HG03280 (cell line): ENCODE measurements around the gene DLX5.

ENCODE experiments used
- ATAC-seq: cut with Tn5 transposase; IDR thresholded peaks from one replicate; pipeline ENCODE4 v1.9.1; 2021; ENCODE audit warnings: mild to moderate bottlenecking, moderate library complexity; ENCODE audit not compliant: unreplicated experiment

The DLX5 gene

GRCh38 chr7:97018791-97019531 is 5.7 kb downstream of the DLX5 start:
- no peak for ATAC-seq

- no peak for ATAC-seq
Measured at GRCh38 chr7:97018126-97018601, 6.5 kb downstream of the DLX5 start.

- no peak for ATAC-seq
Measured at GRCh38 chr7:97017192-97018125, 7.2 kb downstream of the DLX5 start.

GRCh38 chr7:97016381-97017191 is 8.0 kb downstream of the DLX5 start:
- ATAC-seq, result no peak

DNA sequence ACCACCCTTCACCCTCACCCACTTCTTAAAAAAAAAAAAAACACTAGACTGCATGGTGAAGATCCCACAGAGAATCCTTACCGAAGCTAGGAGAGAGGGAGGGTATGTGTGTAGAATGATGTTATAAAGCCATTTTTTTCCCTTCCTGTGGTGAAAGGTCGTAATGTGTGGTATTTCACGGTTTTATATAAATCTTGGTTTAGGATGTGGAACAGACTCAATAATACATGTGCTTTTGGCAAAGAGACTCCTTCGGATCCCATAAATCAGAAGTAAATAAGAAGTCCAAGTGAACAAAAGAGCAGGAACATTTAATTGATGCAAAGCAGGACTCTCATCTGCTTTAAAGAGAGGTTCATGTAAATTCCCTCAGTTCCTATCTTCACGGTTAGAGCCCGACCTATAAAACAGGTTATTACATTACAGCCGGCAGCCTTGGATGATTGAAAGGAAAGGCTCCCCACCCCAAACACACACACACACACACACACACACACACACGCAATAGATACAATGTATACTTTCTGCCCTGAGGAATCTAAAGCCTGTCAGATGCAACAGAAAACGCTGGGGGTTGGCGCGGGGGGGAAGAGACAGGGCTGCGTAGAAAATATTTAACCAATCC is 8.8 kb downstream of the DLX5 start:
- ATAC-seq, result no peak

- no peak for ATAC-seq
Measured at GRCh38 chr7:97015279-97015678, 9.4 kb downstream of the DLX5 start.

- no peak for ATAC-seq
Measured at GRCh38 chr7:97014145-97014750, 10.4 kb downstream of the DLX5 start.

- no peak for ATAC-seq
Measured at GRCh38 chr7:97013845-97014134, 10.8 kb downstream of the DLX5 start.

GRCh38 chr7:97013134-97013844 is 11.3 kb downstream of the DLX5 start:
- ATAC-seq, result no peak

DNA sequence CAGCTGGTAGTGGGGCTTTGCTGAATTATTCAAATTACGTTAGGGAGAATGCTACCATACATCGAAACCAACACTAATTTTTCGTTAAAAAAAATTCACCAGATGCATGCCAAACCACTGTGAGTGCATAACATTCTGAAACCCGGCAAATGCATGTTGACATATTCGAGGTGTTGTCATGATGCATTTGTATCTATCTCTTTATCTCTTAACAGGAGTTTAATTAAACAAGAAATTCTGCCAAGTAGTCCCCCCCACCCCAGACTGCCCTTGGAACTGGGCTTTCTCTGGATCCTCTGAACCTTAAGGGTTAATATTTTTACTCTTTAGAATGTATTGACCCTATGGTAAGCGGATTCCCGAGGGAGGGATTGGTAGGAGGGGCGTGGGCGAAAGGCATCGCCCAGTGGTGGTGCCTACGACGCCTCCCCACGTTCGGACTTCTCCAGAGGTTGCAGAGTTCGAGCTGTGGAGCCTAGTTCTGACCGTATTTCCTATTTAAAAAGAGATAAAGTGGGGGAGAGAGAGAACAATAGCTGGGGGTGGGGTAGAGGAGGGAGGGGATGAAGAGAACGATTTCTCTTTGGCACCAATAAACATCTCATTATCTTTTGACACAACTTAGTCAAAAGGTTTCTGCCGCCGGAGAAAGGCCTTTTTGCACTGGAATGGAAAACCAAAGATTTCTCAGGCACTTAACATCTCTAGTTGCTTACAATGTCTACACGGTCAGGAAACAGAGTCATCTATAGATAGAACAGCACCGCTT is 12.1 kb downstream of the DLX5 start:
- no peak for ATAC-seq

- no peak for ATAC-seq
Measured at GRCh38 chr7:97011536-97012364, 12.9 kb downstream of the DLX5 start.

DNA sequence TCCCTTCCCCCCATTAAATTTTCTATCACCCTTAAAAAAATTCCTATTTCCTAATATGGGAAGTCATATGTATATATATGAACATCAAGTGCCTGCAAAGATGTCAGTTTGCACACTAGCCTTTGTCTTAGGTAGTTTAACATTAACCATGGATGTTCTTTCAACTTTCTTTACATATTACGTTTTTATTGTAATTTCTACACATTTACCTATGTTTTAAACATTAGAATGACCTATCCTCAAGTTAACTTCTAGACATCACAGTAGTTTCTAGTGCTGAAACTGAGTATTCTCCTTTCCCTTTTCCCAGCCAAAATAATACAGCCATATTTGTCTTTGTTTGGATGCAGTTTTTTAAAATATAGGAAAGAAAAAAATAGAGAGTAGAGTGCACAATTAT is 13.5 kb downstream of the DLX5 start:
- no peak for ATAC-seq

DNA sequence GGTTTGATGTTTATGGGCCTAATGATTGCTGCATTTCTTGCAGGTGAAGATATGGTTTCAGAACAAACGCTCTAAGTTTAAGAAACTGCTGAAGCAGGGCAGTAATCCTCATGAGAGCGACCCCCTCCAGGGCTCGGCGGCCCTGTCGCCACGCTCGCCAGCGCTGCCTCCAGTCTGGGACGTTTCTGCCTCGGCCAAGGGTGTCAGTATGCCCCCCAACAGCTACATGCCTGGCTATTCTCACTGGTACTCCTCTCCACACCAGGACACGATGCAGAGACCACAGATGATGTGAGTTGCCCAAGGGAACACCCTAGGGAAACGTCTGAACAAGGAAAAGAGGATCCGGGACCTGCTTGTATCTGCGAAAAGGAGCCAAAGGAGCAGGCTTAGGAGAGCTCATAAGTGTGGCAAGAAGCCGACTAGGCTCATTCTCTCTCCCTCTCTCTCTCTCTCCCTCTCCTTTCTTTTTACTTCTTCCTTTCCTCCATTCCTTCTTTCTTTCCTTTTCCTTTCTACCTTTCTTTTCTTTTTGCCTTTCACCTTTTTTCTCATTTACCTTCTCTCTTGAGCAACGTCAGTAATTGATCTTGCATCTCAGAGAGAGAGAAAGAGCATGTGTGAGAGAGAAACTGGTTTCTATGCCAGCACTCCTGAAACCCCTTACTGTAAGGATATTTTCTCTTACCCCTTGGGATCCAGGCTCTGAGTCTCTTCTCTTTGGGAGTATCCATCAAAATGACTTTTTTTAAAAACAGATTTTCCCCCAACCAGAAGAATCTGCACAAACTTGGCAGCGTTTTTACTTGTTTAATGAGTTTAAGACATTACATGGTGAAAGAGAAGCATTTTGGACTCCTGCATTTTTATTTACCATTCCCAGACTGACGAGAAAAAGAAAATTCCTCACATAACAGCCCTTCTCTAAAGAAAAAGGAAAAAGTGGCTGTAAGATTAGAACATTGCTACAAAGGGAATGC is 14.6 kb downstream of the DLX5 start:
- ATAC-seq, result no peak

DNA sequence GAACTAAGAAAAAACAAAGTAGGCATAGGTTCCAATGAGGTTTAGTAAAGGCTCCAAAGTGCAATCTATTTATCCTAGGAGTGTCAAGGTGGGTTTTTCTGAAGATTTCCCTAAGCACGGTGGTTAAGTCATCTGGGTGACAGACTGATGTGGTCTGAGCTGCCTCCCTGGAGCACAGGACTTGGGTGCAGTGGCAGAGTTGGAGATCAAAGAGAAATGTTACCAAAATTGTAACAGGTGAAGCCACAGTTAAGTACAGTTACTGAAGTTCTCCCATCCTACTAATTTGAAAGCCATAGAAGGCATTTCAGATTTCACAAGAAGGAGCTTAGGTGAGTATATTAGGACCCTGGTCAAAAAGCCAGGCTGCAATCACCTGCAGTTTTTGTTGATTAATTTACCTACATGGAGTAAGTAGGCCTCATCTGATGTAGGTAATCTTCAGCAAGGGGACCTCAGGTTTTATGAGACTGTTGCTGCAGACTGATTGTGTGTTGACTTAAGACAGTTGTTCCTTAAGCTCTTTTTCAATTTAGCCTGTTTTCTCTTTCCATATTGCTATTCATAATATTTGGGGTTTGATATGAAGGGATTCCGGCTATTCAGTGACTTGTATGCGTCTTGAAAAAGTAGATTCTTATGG is 16.2 kb downstream of the DLX5 start:
- ATAC-seq, result no peak

DNA sequence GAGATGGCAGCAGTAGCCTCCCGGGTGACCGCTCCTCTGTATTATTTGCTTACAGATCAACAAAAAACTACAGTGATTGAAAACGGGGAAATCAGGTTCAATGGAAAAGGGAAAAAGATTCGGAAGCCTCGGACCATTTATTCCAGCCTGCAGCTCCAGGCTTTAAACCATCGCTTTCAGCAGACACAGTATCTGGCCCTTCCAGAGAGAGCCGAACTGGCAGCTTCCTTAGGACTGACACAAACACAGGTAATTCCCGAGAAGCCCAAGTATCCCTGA is 17.1 kb downstream of the DLX5 start:
- ATAC-seq, result no peak

GRCh38 chr7:97006816-97007582 is 17.6 kb downstream of the DLX5 start:
- ATAC-seq, result no peak
